Right atrium auricular region (tissue), 2 donors: ENCODE data around the gene SLC22A23. TPM values are rescaled to one million over a fixed set of nuclear protein-coding genes. Genes with fewer than 3 reads are reported as not detected.

ENCODE experiments used
- DNase-seq: peaks from one replicate; pipeline ENCODE4 v3.0.0-alpha.2; 2019; ENCODE audit warnings: low spot score
- H3K27ac ChIP-seq, 2 donors: fragments of 200-600 bp; sonication (generic); 1 replicate in 1 of 2; 2 replicates in 1 of 2; pipeline ENCODE4 v1.5.1; 2016 to 2019
- H3K27me3 ChIP-seq, 2 donors: fragments of 200-600 bp; sonication (generic); one replicate each; pipeline versions ENCODE4 v1.5.1 to v1.6.0; 2017 to 2019
- H3K36me3 ChIP-seq: fragments of 200-600 bp; sonication (generic); one replicate; pipeline ENCODE4 v1.5.1; 2016
- H3K4me1 ChIP-seq, 2 donors: fragments of 200-600 bp; sonication (generic); one replicate each; pipeline versions ENCODE4 v1.5.1 to v1.6.0; 2017 to 2019
- H3K4me3 ChIP-seq, 2 donors: fragments of 200-600 bp; sonication (generic); 1 replicate in 1 of 2; 2 replicates in 1 of 2; pipeline ENCODE4 v1.5.1; 2017 to 2019; ENCODE audit warnings: mild to moderate bottlenecking in 1 of 2, moderate library complexity in 1 of 2
- H3K9me3 ChIP-seq, 2 donors: fragments of 200-600 bp; sonication (generic); one replicate each; pipeline ENCODE4 v1.5.1; 2019
- total RNA-seq, 2 donors: library from RNA; depleted of rRNA; stranded (reverse); fragments of >200 nt; gene quantifications; one replicate each; pipeline ENCODE4 v1.1.0, GENCODE V29; 2016
- TF ChIP-seq, protein P1 (sequence below), 2 donors: fragments of 200-600 bp; sonication (generic); IDR thresholded peaks; one replicate each; pipeline ENCODE4 v1.5.1; 2019; ENCODE audit warnings: antibody characterized with exemption in 2 of 2

Gene SLC22A23
- total RNA-seq, 2 donors from 2014 or later, result 2.9 to 7.2 TPM

- TF ChIP-seq, protein P1, sequence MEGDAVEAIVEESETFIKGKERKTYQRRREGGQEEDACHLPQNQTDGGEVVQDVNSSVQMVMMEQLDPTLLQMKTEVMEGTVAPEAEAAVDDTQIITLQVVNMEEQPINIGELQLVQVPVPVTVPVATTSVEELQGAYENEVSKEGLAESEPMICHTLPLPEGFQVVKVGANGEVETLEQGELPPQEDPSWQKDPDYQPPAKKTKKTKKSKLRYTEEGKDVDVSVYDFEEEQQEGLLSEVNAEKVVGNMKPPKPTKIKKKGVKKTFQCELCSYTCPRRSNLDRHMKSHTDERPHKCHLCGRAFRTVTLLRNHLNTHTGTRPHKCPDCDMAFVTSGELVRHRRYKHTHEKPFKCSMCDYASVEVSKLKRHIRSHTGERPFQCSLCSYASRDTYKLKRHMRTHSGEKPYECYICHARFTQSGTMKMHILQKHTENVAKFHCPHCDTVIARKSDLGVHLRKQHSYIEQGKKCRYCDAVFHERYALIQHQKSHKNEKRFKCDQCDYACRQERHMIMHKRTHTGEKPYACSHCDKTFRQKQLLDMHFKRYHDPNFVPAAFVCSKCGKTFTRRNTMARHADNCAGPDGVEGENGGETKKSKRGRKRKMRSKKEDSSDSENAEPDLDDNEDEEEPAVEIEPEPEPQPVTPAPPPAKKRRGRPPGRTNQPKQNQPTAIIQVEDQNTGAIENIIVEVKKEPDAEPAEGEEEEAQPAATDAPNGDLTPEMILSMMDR (IDR thresholded peaks at IDR 0.05), result no peak
- Histone ChIP-seq H3K27me3 (no peaks in the 10 kb centered on the region), H3K9me3 (no peaks in the 10 kb centered on the region), H3K4me3 (no peak overlapping the region), H3K27ac (no peak overlapping the region), H3K4me1 (no peaks in the 10 kb centered on the region), H3K36me3 (no peaks in the 10 kb centered on the region)
- no peak for DNase-seq
Observed at GRCh38 chr6:3442431-3443220, 14.2 kb downstream of the SLC22A23 start.

- Histone ChIP-seq H3K27me3 (no peaks in the 10 kb centered on the region), H3K36me3 (no peaks in the 10 kb centered on the region), H3K4me1 (no peaks in the 10 kb centered on the region), H3K27ac (no peak overlapping the region), H3K4me3 (no peak overlapping the region), H3K9me3 (no peaks in the 10 kb centered on the region)
- TF ChIP-seq, protein P1 (IDR thresholded peaks at IDR 0.05), result no peak
- DNase-seq, result no peak
Observed at GRCh38 chr6:3440911-3441310, 15.9 kb downstream of the SLC22A23 start.

- Histone ChIP-seq H3K9me3 (no peaks in the 10 kb centered on the region), H3K36me3 (no peaks in the 10 kb centered on the region), H3K27ac (no peak overlapping the region), H3K4me1 (no peaks in the 10 kb centered on the region), H3K27me3 (no peaks in the 10 kb centered on the region), H3K4me3 (no peak overlapping the region)
- DNase-seq, result no peak
- TF ChIP-seq, protein P1 (IDR thresholded peaks at IDR 0.05), result no peak
Observed at GRCh38 chr6:3439961-3440360, 16.9 kb downstream of the SLC22A23 start.

DNA sequence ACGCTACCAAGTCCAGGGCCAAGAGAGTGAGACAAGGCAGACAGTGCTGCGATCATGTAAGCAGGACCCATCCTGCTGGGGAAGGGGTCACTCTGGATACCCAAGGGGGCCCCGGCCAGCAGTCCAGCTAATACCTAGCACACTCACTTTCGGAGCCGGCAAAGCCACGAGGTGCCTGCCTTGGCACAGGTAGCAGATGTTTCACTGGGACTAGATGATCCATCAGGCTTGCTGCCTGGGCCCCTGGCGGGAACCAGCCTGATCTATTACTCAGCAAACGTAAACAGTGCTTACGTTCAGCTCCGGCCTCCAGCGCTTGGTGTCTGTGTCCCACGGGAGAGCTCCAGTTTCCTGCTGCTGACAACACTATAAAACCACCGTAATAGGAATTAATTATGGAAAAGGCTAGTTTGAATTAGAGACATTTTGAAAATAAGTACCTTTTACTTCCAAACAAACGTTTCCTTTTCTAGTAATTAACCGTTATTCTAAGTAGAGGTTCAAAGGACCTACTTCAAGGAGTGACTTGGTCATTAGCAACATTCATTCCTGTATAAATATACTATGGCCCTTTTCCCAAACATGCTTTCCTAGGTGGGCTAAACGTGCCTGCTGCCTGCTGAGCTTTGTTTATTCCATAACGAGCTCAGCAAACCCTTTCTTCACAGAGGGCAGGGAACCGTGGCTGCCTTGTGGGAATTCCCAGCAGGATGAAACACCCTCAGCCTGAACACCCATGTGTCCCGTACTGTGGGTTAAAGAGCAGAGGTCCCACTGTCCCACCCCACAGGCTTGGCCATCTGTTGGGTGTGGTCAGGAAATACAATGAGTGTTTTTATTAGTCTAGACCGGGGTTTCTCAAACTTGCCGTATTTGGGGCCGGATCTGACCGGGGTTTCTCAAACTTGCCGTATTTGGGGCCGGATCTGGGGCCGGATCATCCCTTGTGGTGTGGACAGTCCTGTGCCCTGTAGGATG is 18.4 kb downstream of the SLC22A23 start:
- no peak for DNase-seq
- TF ChIP-seq, protein P1 (IDR thresholded peaks at IDR 0.05), result no peak
- no peaks in the 10 kb centered on the region for H3K36me3 ChIP-seq
- H3K4me1 ChIP-seq, result no peaks in the 10 kb centered on the region
- H3K27me3 ChIP-seq, result no peaks in the 10 kb centered on the region
- no peaks in the 10 kb centered on the region for H3K9me3 ChIP-seq
- no peak overlapping the region for H3K4me3 ChIP-seq
- H3K27ac ChIP-seq, result no peak overlapping the region

DNA sequence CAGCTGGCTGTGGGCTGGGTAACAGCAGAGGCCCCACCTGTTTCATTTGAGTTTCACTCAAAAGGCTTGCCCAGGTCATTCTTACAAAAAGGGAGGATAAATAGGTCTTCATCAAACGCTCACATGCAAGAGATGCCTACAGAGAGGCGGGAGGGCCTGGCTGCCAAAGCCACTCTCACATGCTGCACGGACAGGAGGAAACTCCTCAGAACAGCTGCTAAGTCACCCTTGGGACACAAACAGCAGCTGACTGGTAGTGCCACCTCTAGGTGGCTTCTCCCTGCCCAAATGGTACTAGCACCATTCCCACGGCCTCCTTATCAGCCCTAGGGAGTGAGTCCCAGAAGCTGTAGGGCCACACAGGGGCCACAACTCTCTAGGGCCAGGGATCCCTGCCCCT is 23.8 kb downstream of the SLC22A23 start:
- TF ChIP-seq, protein P1 (IDR thresholded peaks at IDR 0.05), result no peak
- no peak overlapping the region for H3K4me3 ChIP-seq
- no peaks in the 10 kb centered on the region for H3K9me3 ChIP-seq
- H3K27ac ChIP-seq, result no peak overlapping the region
- no peaks in the 10 kb centered on the region for H3K27me3 ChIP-seq
- H3K36me3 ChIP-seq, result no peaks in the 10 kb centered on the region
- H3K4me1 ChIP-seq, result no peaks in the 10 kb centered on the region
- no peak for DNase-seq
